ENCODE data around the gene MARVELD3.
"Not testable (repeated sequence)": the region's sequence is repeated elsewhere in the genome, so short reads cannot be mapped to it uniquely, and the experiment has no call there.

Gene MARVELD3, protein sequence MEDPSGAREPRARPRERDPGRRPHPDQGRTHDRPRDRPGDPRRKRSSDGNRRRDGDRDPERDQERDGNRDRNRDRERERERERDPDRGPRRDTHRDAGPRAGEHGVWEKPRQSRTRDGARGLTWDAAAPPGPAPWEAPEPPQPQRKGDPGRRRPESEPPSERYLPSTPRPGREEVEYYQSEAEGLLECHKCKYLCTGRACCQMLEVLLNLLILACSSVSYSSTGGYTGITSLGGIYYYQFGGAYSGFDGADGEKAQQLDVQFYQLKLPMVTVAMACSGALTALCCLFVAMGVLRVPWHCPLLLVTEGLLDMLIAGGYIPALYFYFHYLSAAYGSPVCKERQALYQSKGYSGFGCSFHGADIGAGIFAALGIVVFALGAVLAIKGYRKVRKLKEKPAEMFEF

DNA sequence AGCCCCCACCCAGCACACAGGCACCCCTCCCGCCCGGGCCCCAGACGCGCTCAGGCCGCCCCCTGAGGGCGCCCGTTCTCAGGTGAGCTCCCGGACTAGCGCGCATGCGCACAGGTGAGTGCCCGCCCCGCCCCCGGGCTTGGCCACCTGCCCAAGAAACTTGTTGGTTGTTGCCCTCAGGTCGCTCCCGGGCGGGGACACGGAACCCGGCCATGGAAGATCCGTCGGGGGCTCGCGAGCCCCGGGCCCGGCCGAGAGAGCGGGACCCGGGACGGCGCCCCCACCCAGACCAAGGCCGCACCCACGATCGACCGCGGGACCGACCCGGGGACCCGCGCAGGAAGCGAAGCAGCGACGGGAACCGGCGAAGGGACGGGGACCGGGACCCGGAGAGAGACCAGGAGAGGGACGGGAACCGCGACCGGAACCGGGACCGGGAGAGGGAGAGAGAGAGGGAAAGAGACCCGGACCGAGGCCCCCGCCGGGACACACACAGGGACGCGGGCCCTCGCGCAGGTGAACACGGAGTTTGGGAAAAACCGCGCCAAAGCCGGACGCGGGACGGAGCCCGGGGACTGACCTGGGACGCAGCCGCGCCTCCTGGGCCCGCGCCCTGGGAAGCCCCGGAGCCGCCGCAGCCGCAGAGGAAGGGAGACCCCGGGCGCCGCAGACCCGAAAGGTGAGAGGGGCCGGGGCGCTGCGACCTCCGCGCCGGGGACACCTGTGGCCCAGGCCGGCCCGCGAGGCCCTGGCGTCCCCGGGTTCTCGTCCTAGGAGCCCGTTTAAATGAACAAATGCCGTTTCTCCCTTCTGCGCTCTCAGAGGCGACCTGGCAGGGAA is at the start of gene MARVELD3:
TSS of gene MARVELD3 (plus strand) at position 167 of the 840 bp plus-strand sequence. CDS start at position 213, 46 bp downstream.
- no peak for DNase-seq (ENCODE audit: low spot score)

DNA sequence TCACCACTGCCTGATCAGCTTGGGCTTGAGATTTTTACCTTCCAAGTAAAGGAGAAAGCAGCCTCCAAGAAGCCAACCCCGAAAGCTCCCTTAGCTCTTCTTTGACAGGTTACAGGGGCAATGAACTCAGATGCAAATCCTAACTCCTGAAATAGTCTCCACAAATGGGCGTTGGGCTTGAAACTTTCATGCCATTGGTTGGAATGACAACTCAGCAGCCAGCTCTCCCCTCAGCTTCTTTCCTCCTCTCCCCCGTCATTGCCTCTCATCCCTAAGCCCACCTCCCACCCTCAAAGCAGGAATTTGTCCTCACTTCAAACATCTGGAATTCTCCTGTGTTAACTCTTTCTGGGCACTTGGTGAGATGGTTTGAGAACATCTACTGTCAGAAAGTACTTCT is 49.0 kb upstream of the MARVELD3 start, which contains the start of gene TAT:
TSS of gene TAT (minus strand) at position 122 of the 400 bp plus-strand sequence. CDS start 677 bp downstream, outside the sequence.
- DNase-seq (ENCODE audit: low spot score): no peak

- DNase-seq (ENCODE audit: low spot score): not testable (repeated sequence)
These were observed 43.5 kb upstream of the MARVELD3 start for GRCh38 chr16:71582553-71582848.

DNA sequence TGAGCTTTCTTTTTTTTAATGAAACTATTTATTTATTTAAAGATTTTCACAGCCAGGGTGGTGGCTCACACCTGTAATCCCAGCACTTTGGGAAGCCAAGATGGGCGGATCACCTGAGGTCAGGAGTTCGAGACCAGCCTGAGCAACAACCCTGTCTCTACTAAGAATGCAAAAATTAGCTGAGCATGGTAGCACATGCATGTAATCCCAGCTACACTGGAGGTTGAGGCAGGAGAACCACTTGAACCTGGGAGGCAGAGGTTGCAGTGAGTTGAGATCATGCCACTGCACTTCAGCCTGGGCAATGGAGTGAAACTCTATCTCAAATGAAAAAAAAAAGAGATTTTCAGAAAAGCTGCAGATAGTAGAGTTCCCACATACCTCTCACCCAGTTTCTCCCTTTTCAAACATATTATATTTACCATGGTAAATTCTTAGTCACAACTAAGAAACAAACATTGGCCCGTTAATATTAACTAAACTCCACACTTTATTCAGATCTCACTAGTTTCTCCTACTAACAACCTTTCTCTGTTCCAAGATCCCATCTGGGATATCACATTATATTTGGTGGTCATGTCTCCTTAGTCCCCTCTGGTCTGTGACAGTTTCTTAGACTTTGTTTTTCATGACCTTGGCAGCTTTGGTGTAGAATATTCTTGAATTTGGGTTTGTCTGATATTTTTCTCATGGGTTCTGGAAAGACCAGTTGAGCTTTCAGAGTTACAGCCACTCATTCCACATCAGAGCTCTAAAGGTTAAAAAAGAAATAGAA is 41.3 kb upstream of the MARVELD3 start:
- no peak for DNase-seq (ENCODE audit: low spot score)

GRCh38 chr16:71585318-71585703 is 40.7 kb upstream of the MARVELD3 start:
- DNase-seq (ENCODE audit: low spot score): no peak

DNA sequence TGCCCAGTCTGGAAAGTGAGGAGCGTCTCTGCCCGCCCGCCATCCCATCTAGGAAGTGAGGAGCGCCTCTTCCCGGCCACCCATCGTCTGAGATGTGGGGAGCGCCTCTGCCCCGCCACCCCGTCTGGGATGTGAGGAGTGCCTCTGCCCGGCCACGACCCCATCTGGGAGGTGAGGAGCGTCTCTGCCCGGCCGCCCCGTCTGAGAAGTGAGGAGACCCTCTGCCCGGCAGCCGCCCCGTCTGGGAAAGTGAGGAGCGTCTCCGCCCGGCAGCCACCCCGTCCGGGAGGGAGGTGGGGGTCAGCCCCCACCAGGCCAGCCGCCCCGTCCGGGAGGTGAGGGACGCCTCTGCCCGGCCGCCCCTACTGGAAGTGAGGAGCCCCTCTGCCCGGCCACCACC is 36.6 kb upstream of the MARVELD3 start:
- not testable (repeated sequence) for DNase-seq (ENCODE audit: low spot score)

DNA sequence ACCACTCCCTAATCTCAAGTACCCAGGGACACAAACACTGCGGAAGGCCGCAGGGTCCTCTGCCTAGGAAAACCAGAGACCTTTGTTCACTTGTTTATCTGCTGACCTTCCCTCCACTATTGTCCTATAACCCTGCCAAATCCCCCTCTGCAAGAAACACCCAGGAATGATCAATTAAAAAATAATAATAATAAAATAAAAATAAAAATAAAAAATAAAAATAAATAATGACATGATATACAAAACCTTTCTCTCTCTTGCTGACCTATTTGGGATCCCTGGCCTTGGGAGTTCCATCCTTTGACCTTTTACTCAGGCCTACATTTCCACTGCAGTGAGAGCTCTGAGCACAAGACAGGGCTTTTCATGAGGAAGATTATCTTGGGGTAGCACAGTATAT is 35.9 kb upstream of the MARVELD3 start:
- DNase-seq (ENCODE audit: low spot score): not testable (repeated sequence)

- DNase-seq (ENCODE audit: low spot score): no peak
These were observed 35.4 kb upstream of the MARVELD3 start for GRCh38 chr16:71590584-71590983.

DNA sequence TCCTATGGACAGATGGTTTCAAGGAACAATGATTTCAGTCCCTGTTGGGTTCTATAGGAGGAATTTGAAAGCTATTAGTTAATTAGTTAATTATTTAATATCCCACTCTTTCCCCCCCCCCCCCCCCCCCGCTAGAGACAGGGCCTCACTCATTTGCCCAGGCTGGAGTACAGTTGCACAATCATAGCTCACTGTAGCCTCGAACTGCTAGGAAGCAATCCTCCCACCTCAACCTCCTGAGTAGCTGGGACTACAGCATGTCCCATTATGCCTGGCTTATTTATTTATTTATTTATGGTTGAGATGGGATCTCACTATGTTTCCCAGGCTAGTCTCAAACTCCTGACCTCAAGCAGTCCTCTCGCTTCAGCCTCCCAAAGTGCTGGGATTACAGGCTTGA is 34.1 kb upstream of the MARVELD3 start:
- DNase-seq (ENCODE audit: low spot score): no peak

DNA sequence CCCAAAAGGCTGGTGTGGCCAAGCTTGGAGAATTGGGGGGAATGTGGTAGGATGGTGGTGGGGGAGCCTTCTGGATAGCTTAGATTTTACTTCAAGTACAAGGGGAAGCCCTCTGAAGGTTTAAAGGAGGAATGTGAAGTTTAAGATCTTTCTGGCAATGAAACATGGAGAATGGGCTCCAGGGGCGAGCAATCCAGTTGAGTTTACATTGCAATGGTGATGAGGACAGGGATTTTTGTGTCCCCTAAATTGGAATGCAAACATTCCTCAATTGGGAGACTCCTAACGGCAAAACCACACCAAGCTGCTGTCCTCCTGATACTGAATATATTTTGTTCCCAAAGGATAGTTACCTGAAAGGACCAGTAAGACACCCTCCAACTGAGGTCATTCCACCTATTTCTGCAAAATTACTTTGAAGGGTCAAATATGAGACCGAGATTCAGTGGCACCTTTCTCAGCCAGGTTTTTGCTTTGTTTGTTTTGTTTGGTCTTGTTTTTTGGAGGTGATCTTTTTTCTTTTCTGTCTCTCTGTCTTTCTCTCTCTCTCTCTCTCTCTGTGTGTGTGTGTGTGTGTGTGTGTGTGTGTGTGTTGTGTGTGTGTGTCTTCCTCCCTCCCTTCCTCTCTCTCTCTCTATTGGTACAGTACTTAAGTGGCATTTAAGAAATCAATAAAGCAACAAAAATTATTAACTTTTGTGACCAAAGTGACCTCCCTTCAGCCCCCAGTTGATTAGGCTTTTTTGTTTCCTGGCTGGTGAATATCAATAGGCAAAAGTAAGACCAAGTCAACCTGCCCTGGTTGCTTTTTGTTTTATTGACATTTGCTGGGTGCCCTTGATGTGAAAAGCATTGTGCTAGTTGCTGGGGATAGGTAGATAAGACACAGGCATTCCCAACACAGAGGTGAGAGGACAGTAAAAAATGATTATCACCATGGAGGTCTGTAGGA is 32.7 kb upstream of the MARVELD3 start:
- DNase-seq (ENCODE audit: low spot score): no peak

DNA sequence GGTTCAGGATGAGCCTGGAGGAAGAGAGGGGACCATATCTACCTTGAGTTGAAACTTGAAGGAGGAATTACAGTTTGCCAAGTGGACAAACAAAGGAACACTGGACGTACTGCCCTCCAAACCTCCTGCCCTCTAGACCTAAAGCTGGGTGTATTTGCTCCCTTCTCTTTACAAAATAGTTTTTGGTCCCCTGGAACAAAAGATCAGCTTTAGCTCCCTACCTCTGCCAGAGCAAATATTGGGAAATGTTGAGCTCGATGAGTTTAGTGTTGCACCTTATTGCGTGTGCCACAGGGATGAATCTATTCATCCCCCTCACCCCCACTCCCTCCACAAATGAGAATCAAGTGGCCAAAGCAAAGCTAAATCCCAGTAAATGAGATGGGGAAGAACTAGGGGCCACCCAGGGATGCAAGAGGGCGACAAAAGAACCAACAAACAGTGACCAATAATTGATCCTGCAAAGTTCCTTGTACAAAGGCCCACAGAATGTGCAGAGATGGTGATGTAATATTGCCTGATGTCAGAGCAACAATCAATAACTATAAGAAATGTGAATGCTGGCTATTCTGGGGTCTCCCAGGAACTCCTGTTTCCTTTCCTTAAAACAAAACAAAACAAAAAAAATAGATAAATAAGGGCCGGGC is 31.9 kb upstream of the MARVELD3 start:
- DNase-seq (ENCODE audit: low spot score): no peak

DNA sequence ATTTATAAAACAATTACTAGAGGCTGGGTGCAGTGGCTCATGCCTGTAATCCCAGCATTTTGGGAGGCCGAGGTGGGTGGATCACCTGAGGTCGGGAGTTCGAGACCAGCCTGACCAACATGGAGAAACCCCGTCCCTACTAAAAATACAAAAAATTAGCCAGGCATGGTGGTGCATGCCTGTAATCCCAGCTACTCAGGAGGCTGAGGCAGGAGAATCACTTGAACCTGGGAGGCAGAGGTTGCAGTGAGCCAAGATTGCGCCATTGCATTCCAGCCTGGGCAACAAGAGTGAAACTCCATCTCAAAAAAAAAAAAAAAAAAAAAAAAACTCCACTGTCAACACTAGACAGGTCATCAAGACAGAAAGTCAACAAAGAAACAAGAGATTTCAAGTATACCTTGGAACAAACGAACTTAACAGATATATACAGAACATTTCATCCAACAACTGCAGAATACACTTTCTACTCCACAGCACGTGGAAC is 30.6 kb upstream of the MARVELD3 start:
- DNase-seq (ENCODE audit: low spot score): not testable (repeated sequence)

DNA sequence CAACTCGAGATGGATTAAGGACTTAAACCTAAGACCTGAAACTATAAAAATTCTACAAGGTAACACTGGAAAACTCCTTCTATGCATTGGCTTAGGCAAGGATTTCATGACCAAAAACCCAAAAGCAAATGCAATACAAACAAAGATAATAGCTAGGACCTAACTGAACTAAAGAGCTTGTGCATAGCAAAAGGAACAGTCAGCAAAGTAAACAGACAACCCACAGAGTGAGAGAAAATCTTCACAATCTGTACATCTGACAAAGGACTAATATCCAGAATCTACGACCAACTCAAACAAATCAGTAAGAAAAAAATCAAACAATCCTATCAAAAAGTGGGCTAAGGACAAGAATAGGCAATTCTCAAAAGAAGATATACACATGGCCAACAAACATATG is 27.6 kb upstream of the MARVELD3 start:
- not testable (repeated sequence) for DNase-seq (ENCODE audit: low spot score)

- DNase-seq (ENCODE audit: low spot score): no peak
These were observed 25.2 kb upstream of the MARVELD3 start for GRCh38 chr16:71600822-71601221.

DNA sequence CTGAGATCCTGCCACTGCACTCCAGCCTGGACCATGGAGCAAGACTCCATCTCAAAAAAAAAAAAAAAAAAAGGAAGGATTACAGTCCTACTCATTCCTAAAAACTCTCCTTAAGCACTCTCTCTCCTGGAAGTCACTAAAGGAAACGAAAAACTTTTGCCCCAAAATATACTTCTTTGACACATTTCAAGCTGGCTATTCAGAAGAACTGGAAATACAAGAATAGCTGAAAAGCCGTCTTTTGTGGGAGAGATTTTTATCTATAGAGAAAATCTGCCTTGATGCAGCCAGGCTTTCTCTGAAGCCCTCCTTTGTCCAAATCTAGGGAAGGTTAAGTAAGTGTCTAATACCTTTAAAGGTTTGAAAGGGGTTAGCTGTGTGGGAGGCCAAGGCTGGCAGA is 16.9 kb upstream of the MARVELD3 start:
- no peak for DNase-seq (ENCODE audit: low spot score)

DNA sequence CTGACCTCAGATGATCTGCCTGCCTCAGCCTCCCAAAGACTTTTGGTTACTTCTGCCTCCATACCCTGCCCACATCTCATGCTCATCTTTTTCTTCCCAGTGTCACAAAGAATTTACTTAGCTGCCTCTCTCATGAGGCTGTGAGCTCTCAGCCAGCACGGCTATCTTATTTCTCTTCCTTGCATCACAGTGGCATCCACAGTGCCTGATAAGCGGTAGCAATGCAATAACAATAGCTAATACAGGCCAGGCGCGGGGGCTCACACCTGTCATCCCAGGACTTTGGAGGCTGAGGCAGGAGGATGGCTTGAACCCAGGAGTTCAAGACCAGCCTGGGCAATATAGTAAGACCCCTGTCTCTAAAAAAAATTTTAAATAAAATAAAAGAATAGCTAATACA is 15.5 kb upstream of the MARVELD3 start:
- DNase-seq (ENCODE audit: low spot score): no peak

- DNase-seq (ENCODE audit: low spot score): peak; percentile 57
These were observed 14.8 kb upstream of the MARVELD3 start for GRCh38 chr16:71610936-71611871.

DNA sequence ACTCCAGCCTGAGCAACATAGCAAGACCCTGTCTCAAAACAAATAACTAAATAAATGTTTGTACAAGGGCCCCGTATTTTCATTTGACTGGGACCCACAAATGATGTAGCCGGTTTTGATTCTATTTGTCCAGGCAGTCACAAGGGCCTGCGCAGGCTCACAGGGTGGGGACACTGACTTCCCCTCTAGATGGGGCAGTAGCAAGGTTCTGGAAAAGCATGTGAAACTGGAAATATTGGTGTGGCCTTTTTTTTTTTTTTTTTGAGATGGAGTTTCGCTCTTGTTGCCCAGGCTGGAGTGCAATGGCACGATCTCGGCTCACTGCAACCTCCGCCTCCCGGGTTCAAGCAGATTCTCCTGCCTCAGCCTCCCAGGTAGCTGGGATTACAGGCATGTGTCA is 11.0 kb upstream of the MARVELD3 start:
- not testable (repeated sequence) for DNase-seq (ENCODE audit: low spot score)

- no peak for DNase-seq (ENCODE audit: low spot score)
These were observed 7.6 kb upstream of the MARVELD3 start for GRCh38 chr16:71618429-71618828.

All from kidney capillary endothelial cell (primary cell).